ENCODE results near the gene ANKRD29.
"Not testable (repeated sequence)": the region's sequence is repeated elsewhere in the genome, so short reads cannot be mapped to it uniquely, and the experiment has no call there.

Gene ANKRD29

DNA sequence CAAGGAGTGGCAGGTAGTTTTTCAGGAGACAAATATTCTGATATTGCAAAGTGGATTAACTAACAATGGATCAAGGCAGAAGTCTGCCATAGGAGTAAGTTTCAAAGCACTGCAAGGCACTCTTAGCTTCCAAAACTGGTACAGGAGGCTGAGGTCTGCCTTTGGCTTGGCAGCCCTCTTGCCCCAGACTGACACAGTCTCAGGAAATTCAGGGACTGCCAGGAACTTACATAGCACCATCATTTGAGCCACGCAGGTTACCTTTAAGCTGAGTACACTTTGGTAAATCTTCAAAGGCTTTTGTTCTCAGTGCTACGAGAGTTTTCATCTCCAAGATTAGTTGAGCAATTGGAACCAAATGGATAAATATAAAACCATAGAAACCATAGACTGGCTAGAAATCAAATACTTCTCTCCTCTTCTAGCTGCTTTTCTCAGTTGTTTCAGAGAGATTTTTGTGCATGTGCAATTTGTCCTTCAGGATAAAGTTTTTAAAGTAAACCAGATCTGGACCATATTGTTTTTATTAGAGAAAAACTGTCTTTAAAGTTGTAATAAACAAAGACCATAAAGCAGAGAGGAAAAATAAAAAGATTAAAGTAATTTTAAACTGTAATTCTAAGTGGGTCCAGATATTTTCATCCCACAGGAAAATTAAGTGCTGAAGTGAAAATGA lies 18.8 kb downstream of the ANKRD29 start:
- no peak for DNase-seq

- no peak for DNase-seq
Measured at GRCh38 chr18:23641937-23642666, 20.6 kb downstream of the ANKRD29 start.

GRCh38 chr18:23641143-23641720 lies 21.5 kb downstream of the ANKRD29 start:
- no peak for DNase-seq

- no peak for DNase-seq
Measured at GRCh38 chr18:23640052-23640451, 22.7 kb downstream of the ANKRD29 start.

- not testable (repeated sequence) for DNase-seq
Measured at GRCh38 chr18:23636433-23636832, 26.3 kb downstream of the ANKRD29 start.

DNA sequence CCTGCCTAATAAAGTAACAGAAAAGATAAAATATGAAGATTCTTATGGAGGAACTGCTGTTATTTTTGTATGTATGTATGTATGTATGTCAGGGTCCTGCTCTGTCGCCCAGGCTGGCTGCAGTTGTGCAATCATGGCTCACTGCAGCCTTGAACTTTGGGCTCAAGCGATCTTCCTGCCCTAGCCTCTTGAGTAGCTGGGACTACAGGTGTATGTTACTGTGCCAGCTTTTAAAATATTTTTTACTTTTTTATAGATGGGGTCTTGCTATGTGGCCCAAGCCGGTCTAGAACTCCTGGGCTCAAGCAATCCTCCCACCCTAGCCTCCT lies 26.7 kb downstream of the ANKRD29 start:
- no peak for DNase-seq

- no peak for DNase-seq
Measured at GRCh38 chr18:23635283-23636070, 27.2 kb downstream of the ANKRD29 start.

DNA sequence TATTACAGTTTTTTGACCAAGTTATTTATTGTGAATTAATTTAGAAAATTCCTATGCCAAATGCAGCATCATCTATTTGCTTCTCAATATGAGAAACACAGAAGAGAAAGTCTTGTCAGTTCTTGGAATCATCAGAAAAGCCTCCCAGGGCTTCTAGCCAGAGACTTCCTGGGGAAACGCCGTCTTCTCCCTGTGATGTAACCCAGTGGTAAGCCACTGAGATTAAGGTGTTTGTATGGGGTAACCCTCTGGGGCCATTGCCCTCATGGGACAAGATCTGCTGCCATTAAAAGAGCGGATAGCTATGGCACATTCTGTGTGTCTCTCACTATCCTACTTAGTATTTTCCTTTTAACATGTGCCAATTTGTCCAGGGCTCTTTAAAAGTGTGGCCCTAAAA lies 28.0 kb downstream of the ANKRD29 start:
- no peak for DNase-seq

DNA sequence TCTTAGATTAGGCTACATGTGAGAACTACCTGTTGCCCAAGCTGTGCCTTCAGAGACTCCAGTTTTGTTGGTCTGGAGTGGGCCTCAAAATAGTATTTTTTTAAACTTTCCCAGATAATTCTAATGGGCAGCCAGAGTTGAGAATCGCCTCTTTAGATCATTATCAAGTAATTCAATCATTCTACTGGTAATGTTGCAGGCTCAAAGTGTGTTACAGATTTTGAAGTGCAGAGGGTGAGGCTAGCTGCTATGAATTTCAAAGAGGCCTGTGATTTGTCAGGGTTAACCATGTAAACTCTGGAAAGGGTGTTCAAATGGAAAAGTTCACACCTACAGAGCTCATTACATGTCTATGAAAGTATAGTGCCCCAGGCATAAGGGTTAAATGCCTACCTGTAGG lies 30.1 kb downstream of the ANKRD29 start:
- DNase-seq: no peak

GRCh38 chr18:23631746-23632145 lies 31.0 kb downstream of the ANKRD29 start:
- no peak for DNase-seq

DNA sequence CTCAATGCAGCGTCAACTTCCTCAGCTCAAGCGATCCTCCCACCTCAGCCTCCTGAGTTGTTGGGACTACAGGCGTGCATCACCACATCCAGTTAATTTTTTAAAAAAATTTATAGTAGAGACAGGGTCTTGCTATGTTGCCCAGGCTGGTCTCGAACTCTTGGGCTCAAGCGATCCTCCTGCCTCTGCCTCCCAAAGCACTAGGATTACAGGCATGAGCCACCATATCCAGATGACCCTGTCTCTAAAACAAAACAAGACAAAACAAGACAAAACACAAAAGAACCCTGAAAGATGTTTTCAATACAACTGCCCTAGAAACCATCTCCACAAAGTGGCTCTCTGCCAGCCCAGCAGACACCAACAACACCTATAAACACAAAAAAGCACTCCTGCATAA lies 31.4 kb downstream of the ANKRD29 start:
- no peak for DNase-seq

- no peak for DNase-seq
Measured at GRCh38 chr18:23629444-23629946, 33.2 kb downstream of the ANKRD29 start.

DNA sequence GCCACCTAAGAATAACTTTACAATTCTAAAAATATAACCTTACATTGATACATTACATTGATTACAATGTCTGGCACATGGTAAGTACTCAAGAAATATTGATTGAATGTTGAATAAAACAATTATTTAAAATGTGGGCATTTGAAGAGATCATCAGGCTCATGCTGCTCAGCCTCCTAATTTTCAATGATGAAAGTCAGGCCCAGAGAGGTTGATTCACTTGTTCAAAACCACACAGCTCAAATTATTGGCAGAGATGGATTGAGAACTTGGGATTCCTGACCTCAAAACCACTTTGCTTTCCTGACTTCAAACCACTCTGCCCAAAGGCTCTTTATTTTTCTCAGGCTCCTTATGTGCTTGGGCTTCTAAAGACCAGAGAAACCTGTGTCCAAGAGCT lies 34.7 kb downstream of the ANKRD29 start:
- no peak for DNase-seq

GRCh38 chr18:23627321-23627720 lies 35.4 kb downstream of the ANKRD29 start:
- no peak for DNase-seq

DNA sequence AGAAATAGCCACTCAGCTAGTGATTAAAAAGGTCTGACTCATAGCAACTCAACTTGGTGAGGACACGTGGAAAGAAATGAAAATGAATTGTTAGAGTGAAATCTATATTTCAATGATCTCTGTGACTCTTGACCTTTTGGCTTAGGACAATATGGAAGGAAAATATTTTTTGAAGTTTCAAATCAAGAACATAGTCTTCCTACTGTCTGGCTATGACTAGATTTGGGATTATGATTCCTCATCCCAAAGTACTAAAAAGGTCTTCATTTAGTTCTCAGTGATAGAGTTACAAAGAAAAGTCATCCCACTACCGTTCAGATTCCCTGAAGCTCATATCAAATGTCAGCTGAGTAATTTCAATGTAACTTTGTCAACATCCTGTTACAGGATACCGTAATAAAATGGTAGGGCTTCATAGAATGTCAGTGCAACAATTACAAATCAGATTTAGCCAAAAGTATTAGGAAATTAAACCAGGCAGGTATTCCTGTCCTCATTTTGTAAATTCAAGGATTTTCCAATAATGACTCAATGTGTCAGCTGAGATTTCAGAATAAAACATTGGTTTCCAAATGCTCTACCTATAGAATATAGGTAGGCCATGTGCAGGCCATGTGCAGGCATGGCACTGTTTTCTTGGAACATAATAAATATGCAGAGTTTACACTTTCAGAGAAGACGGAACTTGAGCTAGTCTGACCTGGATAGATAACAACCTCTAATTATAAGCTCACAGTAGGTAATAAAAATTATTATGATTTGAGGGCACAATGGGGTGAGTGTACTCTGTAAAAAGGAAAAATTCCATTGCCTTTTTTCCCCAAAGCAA lies 36.0 kb downstream of the ANKRD29 start:
- DNase-seq: no peak

DNA sequence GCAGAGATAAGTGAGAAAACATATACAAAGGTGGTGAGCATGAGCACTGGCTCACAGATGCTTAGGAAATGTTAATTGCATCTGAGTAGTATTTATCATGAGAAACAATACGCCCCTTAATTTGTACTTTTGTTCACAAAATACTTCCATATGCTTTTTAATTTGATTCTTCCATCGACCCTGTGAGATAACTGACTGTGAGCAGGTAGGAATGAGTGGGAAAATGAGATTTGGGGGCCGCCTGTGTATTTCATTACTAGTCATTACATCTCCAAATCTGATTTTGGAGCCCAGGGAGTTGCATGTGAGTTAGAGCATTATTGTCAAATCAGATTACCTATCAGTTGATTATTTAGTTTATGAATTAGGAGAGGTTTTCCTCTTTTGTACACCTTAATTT lies 39.7 kb downstream of the ANKRD29 start:
- no peak for DNase-seq

GRCh38 chr18:23619388-23619881 lies 43.3 kb downstream of the ANKRD29 start:
- DNase-seq: peak; percentile 27

DNA sequence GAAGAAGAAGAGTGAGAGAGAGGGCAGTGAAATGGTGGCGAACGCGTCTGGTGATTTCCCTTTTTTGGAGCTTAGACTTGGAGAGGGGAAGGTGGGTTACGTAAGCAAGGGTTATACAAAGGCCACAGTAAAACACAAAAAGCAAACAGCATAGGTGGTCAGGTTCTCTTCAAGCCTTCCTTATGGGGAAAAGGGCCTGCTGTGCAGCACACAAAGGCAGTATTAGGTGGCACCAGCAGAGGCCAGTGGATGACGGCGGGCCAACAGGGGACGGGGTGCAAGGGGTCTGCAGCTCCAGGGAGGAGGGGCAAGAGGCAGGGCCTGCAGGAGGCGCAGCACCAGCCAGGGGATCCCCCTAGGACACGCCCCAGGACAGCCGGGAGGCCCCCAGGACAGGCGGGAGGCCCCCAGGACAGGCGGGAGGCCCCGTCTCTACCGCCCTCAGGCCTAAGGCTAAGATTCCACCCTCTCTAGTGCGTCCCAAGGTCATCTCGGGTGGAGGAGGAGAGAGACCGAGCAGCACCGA lies 43.8 kb downstream of the ANKRD29 start:
- DNase-seq: no peak

- no peak for DNase-seq
Measured at GRCh38 chr18:23617412-23618014, 45.2 kb downstream of the ANKRD29 start.

GRCh38 chr18:23616258-23616657 lies 46.5 kb downstream of the ANKRD29 start:
- no peak for DNase-seq

DNA sequence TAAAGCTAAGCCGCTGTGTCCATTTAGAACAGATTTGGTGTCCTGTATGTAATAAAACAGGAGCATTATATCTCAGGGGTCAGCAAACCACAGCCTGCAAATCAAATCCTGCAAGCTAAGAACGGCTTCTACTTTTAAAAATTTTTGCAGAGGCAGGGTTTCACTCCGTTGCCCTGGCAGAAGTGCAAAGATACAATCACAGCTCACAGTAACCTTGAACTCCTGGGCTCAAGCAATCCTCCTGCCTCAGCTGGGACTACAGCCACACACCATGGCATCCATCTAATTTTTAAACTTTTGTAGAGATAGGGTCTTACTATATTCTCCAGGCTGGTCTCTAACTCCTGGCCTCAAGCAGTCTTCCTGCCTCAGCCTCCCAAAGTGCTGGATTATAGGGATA lies 47.8 kb downstream of the ANKRD29 start:
- no peak for DNase-seq

- DNase-seq: no peak
Measured at GRCh38 chr18:23614413-23614812, 48.3 kb downstream of the ANKRD29 start.

All from stimulated activated CD8-positive, alpha-beta memory T cell treated with anti-CD3 and anti-CD28 coated beads, Interleukin-4, amount 100 ng/mL, for 48 hours (primary cell).